DOHH2 (cell line): ENCODE data around the gene FRY.
A peak's percentile ranks its signal among the peaks of the same experiment; 100 is the strongest.

Source experiments
- H3F3A ChIP-seq: fragments of 200-600 bp; sonication (generic), shearing (Covaris generic); 2 replicates; pipeline ENCODE4 v1.6.0; 2016; ENCODE audit warnings: antibody characterized with exemption, mild to moderate bottlenecking; ENCODE audit not compliant: control insufficient read depth, insufficient read depth
- H3K27ac ChIP-seq: fragments of 200-600 bp; sonication (generic); 2 replicates; pipeline ENCODE4 v1.5.1; 2014; ENCODE audit warnings: low read depth, mild to moderate bottlenecking, low read length, moderate library complexity
- H3K27me3 ChIP-seq: fragments of 200-600 bp; sonication (generic); 2 replicates; pipeline ENCODE4 v1.6.1; 2014; ENCODE audit warnings: mild to moderate bottlenecking, low read length, mixed read lengths; ENCODE audit not compliant: control insufficient read depth
- H3K36me3 ChIP-seq: fragments of 200-600 bp; sonication (generic); 2 replicates; pipeline ENCODE4 v1.6.1; 2014; ENCODE audit warnings: mild to moderate bottlenecking, low read length, moderate library complexity, mixed read lengths; ENCODE audit not compliant: control insufficient read depth
- H3K4me1 ChIP-seq: fragments of 200-600 bp; sonication (generic); 2 replicates; pipeline ENCODE4 v1.6.1; 2014; ENCODE audit warnings: mild to moderate bottlenecking, low read length, mixed read lengths; ENCODE audit not compliant: control insufficient read depth
- H3K4me2 ChIP-seq: fragments of 200-600 bp; sonication (generic); 2 replicates; pipeline ENCODE4 v1.6.0; 2014; ENCODE audit warnings: mild to moderate bottlenecking, low read length, moderate library complexity
- H3K4me3 ChIP-seq: fragments of 200-600 bp; sonication (generic); 2 replicates; pipeline ENCODE4 v1.5.1; 2014; ENCODE audit warnings: mild to moderate bottlenecking, low read length, mixed read lengths
- H3K79me2 ChIP-seq: fragments of 200-600 bp; sonication (generic); 2 replicates; pipeline ENCODE4 v1.6.1; 2014; ENCODE audit warnings: mild to moderate bottlenecking, low read length, mixed read lengths; ENCODE audit not compliant: control insufficient read depth
- H3K9me2 ChIP-seq: fragments of 200-600 bp; sonication (generic); replicated peaks from 2 replicates; pipeline ENCODE4 v1.6.1; 2014; ENCODE audit warnings: mild to moderate bottlenecking, low read length, mixed read lengths; ENCODE audit not compliant: control insufficient read depth
- H3K9me3 ChIP-seq: fragments of 200-600 bp; sonication (generic); 2 replicates; pipeline ENCODE4 v1.6.1; 2014; ENCODE audit warnings: antibody characterized with exemption, low read length, mixed read lengths; ENCODE audit not compliant: control insufficient read depth, insufficient read depth
- H4K20me1 ChIP-seq: fragments of 200-600 bp; sonication (generic); 2 replicates; pipeline ENCODE4 v1.6.0; 2014; ENCODE audit warnings: low read depth, mild to moderate bottlenecking, antibody characterized with exemption, low read length, moderate library complexity; ENCODE audit not compliant: control insufficient read depth, insufficient read depth
- EZH2phosphoT487 ChIP-seq: fragments of 200-600 bp; sonication (generic); IDR thresholded peaks from 2 replicates; pipeline ENCODE4 v1.6.1; 2017; ENCODE audit warnings: borderline replicate concordance, mild to moderate bottlenecking, antibody characterized with exemption, low read length, moderate library complexity, mixed read lengths
- TF ChIP-seq, protein P1 (sequence below): fragments of 200-600 bp; sonication (generic); IDR thresholded peaks from one replicate; pipeline ENCODE4 v1.5.1; 2014; ENCODE audit warnings: antibody characterized with exemption, mild to moderate bottlenecking, low read depth, low read length; ENCODE audit not compliant: poor library complexity, severe bottlenecking

The FRY gene

DNA sequence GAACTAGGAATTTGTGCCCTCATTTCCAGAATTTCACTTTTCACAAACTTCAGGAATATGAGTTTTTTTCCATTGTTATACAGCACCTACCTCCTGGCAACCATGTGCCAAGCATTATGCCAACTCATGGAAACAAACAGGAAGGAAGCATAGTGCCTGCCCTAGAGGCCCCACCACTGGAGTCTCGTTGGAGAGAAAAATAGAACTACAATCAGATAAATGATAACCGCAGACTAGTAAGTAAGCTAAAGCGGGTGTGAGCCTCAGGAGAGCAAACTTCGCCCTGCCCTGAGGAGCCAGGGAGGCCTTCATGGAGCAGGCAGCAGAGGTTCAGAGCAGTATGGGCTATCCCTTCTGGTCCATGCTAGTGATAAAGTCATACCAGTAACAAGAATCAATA, 75.9 kb downstream of the FRY start:
- Histone ChIP-seq H3K27ac (no peak overlapping the region), H3K27me3 (no peaks in the 10 kb centered on the region), H3K4me2 (no peak overlapping the region), H4K20me1 (no peaks in the 10 kb centered on the region), H3F3A (peaks cover 11% of the 10 kb centered on the region), H3K9me2 (no peaks in the 10 kb centered on the region), H3K36me3 (peaks cover 45% of the 10 kb centered on the region), H3K9me3 (no peaks in the 10 kb centered on the region), H3K4me3 (no peak overlapping the region), H3K79me2 (peaks cover 12% of the 10 kb centered on the region), H3K4me1 (peaks cover 36% of the 10 kb centered on the region)
- TF ChIP-seq, protein P1, sequence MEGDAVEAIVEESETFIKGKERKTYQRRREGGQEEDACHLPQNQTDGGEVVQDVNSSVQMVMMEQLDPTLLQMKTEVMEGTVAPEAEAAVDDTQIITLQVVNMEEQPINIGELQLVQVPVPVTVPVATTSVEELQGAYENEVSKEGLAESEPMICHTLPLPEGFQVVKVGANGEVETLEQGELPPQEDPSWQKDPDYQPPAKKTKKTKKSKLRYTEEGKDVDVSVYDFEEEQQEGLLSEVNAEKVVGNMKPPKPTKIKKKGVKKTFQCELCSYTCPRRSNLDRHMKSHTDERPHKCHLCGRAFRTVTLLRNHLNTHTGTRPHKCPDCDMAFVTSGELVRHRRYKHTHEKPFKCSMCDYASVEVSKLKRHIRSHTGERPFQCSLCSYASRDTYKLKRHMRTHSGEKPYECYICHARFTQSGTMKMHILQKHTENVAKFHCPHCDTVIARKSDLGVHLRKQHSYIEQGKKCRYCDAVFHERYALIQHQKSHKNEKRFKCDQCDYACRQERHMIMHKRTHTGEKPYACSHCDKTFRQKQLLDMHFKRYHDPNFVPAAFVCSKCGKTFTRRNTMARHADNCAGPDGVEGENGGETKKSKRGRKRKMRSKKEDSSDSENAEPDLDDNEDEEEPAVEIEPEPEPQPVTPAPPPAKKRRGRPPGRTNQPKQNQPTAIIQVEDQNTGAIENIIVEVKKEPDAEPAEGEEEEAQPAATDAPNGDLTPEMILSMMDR = no peak
- TF ChIP-seq EZH2phosphoT487 = no peak

DNA sequence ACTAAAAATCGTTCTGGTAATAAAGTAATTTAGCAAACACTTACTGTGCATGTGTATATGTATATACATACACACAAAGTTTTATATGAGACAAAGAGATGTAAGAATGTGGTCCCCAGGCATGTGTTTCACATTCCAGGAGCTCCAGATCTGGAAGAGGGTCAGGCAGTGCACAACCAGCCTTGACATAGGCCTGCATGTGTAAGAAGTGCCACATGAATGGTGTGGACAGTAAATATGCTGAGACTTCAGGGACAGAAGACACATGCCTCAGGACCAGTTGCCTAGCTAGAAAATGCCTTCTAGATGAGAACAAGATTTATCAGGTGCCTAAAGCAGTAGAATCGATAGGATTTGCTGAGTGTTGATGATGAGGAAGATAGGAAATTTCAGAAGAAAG, 76.4 kb downstream of the FRY start:
- Histone ChIP-seq H3K27me3 (no peaks in the 10 kb centered on the region), H3K36me3 (peaks cover 42% of the 10 kb centered on the region), H3K79me2 (peaks cover 15% of the 10 kb centered on the region), H3F3A (peaks cover 11% of the 10 kb centered on the region), H3K9me2 (no peaks in the 10 kb centered on the region), H3K4me1 (peaks cover 41% of the 10 kb centered on the region), H4K20me1 (no peaks in the 10 kb centered on the region), H3K27ac (no peak overlapping the region), H3K9me3 (no peaks in the 10 kb centered on the region), H3K4me2 (no peak overlapping the region), H3K4me3 (no peak overlapping the region)
- no peak for TF ChIP-seq EZH2phosphoT487
- TF ChIP-seq, protein P1 = no peak

GRCh38 chr13:32113532-32113931, 82.0 kb downstream of the FRY start:
- Histone ChIP-seq H3K36me3 (peaks cover 35% of the 10 kb centered on the region), H3F3A (peaks cover 27% of the 10 kb centered on the region), H3K4me1 (peaks cover 92% of the 10 kb centered on the region), H3K27ac (peak overlapping the region; percentile 96), H3K4me2 (peak overlapping the region; percentile 73), H4K20me1 (no peaks in the 10 kb centered on the region), H3K9me3 (no peaks in the 10 kb centered on the region), H3K79me2 (peaks cover 28% of the 10 kb centered on the region), H3K27me3 (no peaks in the 10 kb centered on the region), H3K4me3 (peak overlapping the region; percentile 18), H3K9me2 (no peaks in the 10 kb centered on the region)
- TF ChIP-seq, protein P1 = no peak
- no peak for TF ChIP-seq EZH2phosphoT487
